SK-N-SH (cell line): ENCODE data around the gene IFNA6. TPM values are rescaled to one million over a fixed set of nuclear protein-coding genes. Genes with fewer than 3 reads are reported as not detected.

Experiments used
- CTCF ChIA-PET: fragments of 300-600, 350-600 bp; formaldehyde crosslinking; extraction: SDS; loops from one replicate; lab custom pipeline; 2021; lab: Yijun Ruan, JAX
- POLR2A ChIA-PET: fragments of 350-600 bp; sonication (Branson Sonifier 250); formaldehyde crosslinking; extraction: SDS; loops from one replicate; lab custom pipeline; 2020; ENCODE audit warnings: antibody characterized with exemption, inconsistent platforms; lab: Yijun Ruan, JAX
- DNase-seq: peaks from one replicate; pipeline ENCODE4 v3.0.0; 2012
- H2AFZ ChIP-seq: fragments of 200-600 bp; sonication (generic); 2 replicates; pipeline ENCODE4 v1.8.1; 2016; ENCODE audit warnings: antibody characterized with exemption, mild to moderate bottlenecking, low read depth
- H3F3A ChIP-seq: fragments of 200-600 bp; sonication (generic); replicated peaks from 2 replicates; pipeline ENCODE3; 2016; ENCODE audit warnings: antibody characterized with exemption, mild to moderate bottlenecking; ENCODE audit not compliant: insufficient read depth
- H3K27ac ChIP-seq, 2 experiments: fragments of 200-500 bp in 1 of 2; fragments of 200-600 bp in 1 of 2; sonication (Bioruptor generic) in 1 of 2; sonication (generic), shearing (Covaris generic) in 1 of 2; 2 replicates each; pipeline versions ENCODE4 v1.5.1 to v1.6.1; 2014 to 2016; ENCODE audit warnings: low read depth in 2 of 2, inconsistent platforms in 1 of 2, low read length in 1 of 2, mild to moderate bottlenecking in 1 of 2, mixed read lengths in 1 of 2
- H3K27me3 ChIP-seq: fragments of 200-600 bp; sonication (generic), shearing (Covaris generic); 2 replicates; pipeline ENCODE4 v1.6.1; 2016; ENCODE audit warnings: mixed run types; ENCODE audit not compliant: insufficient read depth
- H3K36me3 ChIP-seq, 2 experiments: fragments of 200-500 bp in 1 of 2; fragments of 200-600 bp in 1 of 2; sonication (Bioruptor generic) in 1 of 2; sonication (generic) in 1 of 2; replicated peaks in 1 of 2; 2 replicates each; pipeline versions ENCODE3 to v1.5.1; 2014 to 2016; ENCODE audit warnings: low read length in 1 of 2, mild to moderate bottlenecking in 1 of 2; ENCODE audit not compliant: insufficient read depth in 2 of 2, control insufficient read depth in 1 of 2
- H3K4me1 ChIP-seq, 2 experiments: fragments of 200-500 bp in 1 of 2; fragments of 200-600 bp in 1 of 2; sonication (Bioruptor generic) in 1 of 2; sonication (generic), shearing (Covaris generic) in 1 of 2; 2 replicates each; pipeline versions ENCODE4 v1.5.1 to v1.6.1; 2014 to 2016; ENCODE audit warnings: low read depth in 1 of 2, low read length in 1 of 2, mixed run types in 1 of 2; ENCODE audit not compliant: insufficient read depth in 2 of 2, control insufficient read depth in 1 of 2
- H3K4me2 ChIP-seq: fragments of 200-600 bp; sonication (generic), shearing (Covaris generic); 2 replicates; pipeline ENCODE4 v1.6.1; 2017; ENCODE audit warnings: mixed run types
- H3K4me3 ChIP-seq, 2 experiments: fragments of 200-500 bp in 1 of 2; fragments of 200-600 bp in 1 of 2; sonication (Bioruptor generic) in 1 of 2; sonication (generic), shearing (Covaris generic) in 1 of 2; 2 replicates each; pipeline versions ENCODE4 v1.5.1 to v1.8.1; 2014 to 2016; ENCODE audit warnings: low read depth in 2 of 2, inconsistent platforms in 1 of 2, low read length in 1 of 2, mild to moderate bottlenecking in 1 of 2, mixed read lengths in 1 of 2, moderate library complexity in 1 of 2
- H3K79me2 ChIP-seq: fragments of 200-600 bp; sonication (generic); 2 replicates; pipeline ENCODE4 v1.8.1; 2017; ENCODE audit warnings: mild to moderate bottlenecking; ENCODE audit not compliant: insufficient read depth
- H3K9ac ChIP-seq: fragments of 200-600 bp; sonication (generic); 2 replicates; pipeline ENCODE4 v1.6.1; 2017; ENCODE audit warnings: mixed run types
- H3K9me2 ChIP-seq: fragments of 200-600 bp; sonication (generic); 2 replicates; pipeline ENCODE4 v1.6.1; 2017; ENCODE audit warnings: mixed run types
- H3K9me3 ChIP-seq: fragments of 200-600 bp; sonication (generic); 2 replicates; pipeline ENCODE4 v1.6.1; 2017; ENCODE audit warnings: mixed run types, mild to moderate bottlenecking, moderate library complexity
- H4K20me1 ChIP-seq: fragments of 200-600 bp; sonication (generic); 2 replicates; pipeline ENCODE4 v1.6.1; 2017; ENCODE audit warnings: mild to moderate bottlenecking, mixed run types; ENCODE audit not compliant: insufficient read depth
- FOXJ3 ChIP-seq: sonication (generic); formaldehyde crosslinking; IDR thresholded peaks from 2 replicates; pipeline ENCODE4 v1.5.1; 2020; ENCODE audit warnings: mild to moderate bottlenecking, missing genetic modification reagents
- NFIC ChIP-seq: IDR thresholded peaks from 2 replicates; pipeline ENCODE4 v1.4.0; 2012; ENCODE audit warnings: borderline replicate concordance
- PBX3 ChIP-seq: IDR thresholded peaks from 2 replicates; pipeline ENCODE4; 2012
- RAD21 ChIP-seq: IDR thresholded peaks from 2 replicates; pipeline ENCODE4 v1.6.1; 2012; ENCODE audit warnings: mild to moderate bottlenecking, low read length
- RFX5 ChIP-seq: IDR thresholded peaks from 2 replicates; pipeline ENCODE4 v1.6.1; 2012; ENCODE audit warnings: mild to moderate bottlenecking, improper control_type of control experiment, low read length
- SIN3A ChIP-seq: IDR thresholded peaks from 2 replicates; pipeline ENCODE4 v1.6.1; 2012; ENCODE audit warnings: low read depth, mild to moderate bottlenecking, low read length, moderate library complexity, borderline replicate concordance
- TAF1 ChIP-seq: IDR thresholded peaks from 2 replicates; pipeline ENCODE4 v1.6.1; 2012; ENCODE audit warnings: low read depth, mild to moderate bottlenecking, low read length, moderate library complexity, borderline replicate concordance
- TCF12 ChIP-seq: IDR thresholded peaks from 2 replicates; pipeline ENCODE4 v1.4.0; 2012
- TEAD4 ChIP-seq: IDR thresholded peaks from 2 replicates; pipeline ENCODE4 v1.4.0; 2012; ENCODE audit warnings: mild to moderate bottlenecking, borderline replicate concordance; ENCODE audit not compliant: insufficient read depth
- WGBS: methylation state at CpG from one replicate; pipeline ENCODE4 v1.1.6; 2017; ENCODE audit warnings: low lambda C conversion rate; 5-methylcytosine and 5-hydroxymethylcytosine counted together
- polyA plus RNA-seq, 3 experiments: library from polyadenylated mRNA; depleted of rRNA; stranded (reverse); fragments of >200 nt; gene quantifications; 2 replicates each; pipeline ENCODE4 v1.2.3, GENCODE V29; 2012
- TF ChIP-seq, protein P1 (sequence below): IDR thresholded peaks from 2 replicates; pipeline ENCODE4 v1.4.0; 2012; ENCODE audit warnings: low read depth, borderline replicate concordance
- TF ChIP-seq, protein P2 (sequence below): fragments of 150-350 bp; IDR thresholded peaks from 2 replicates; pipeline ENCODE4 v1.6.1; 2016; ENCODE audit warnings: mild to moderate bottlenecking, low read depth, low read length
- TF ChIP-seq, protein P3 (sequence below): IDR thresholded peaks from 2 replicates; pipeline ENCODE4 v1.4.0; 2012; ENCODE audit warnings: low read depth, borderline replicate concordance

IFNA6 gene
- polyA plus RNA-seq, 1 of the 3 experiments (the other 2 are of a cell fraction), result not detected

GRCh38 chr9:21348430-21348970 is 2.2 kb downstream of the IFNA6 start:
- ChIA-PET POLR2A (no interaction called here), CTCF (interaction anchor here (1.4 kb wide), 1 partner anchor 47 kb away, joined by 6 read pairs; no protein-coding TSS in a partner anchor)
- H3F3A ChIP-seq, result no peaks in the 10 kb centered on the region
- no peak overlapping the region for H3K9ac ChIP-seq
- H4K20me1 ChIP-seq, result no peaks in the 10 kb centered on the region
- H2AFZ ChIP-seq, result no peak overlapping the region
- no peaks in the 10 kb centered on the region for H3K36me3 ChIP-seq
- no peak overlapping the region for H3K4me3 ChIP-seq
- H3K9me3 ChIP-seq, result no peaks in the 10 kb centered on the region
- TF ChIP-seq RAD21 (no peak), PBX3 (no peak), TAF1 (no peak), NFIC (no peak), SIN3A (no peak), TCF12 (no peak), FOXJ3 (CRISPR knock-in tag) (no peak), RFX5 (no peak)
- TF ChIP-seq, protein P1, sequence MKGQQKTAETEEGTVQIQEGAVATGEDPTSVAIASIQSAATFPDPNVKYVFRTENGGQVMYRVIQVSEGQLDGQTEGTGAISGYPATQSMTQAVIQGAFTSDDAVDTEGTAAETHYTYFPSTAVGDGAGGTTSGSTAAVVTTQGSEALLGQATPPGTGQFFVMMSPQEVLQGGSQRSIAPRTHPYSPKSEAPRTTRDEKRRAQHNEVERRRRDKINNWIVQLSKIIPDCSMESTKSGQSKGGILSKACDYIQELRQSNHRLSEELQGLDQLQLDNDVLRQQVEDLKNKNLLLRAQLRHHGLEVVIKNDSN, result no peak
- TF ChIP-seq, protein P2, sequence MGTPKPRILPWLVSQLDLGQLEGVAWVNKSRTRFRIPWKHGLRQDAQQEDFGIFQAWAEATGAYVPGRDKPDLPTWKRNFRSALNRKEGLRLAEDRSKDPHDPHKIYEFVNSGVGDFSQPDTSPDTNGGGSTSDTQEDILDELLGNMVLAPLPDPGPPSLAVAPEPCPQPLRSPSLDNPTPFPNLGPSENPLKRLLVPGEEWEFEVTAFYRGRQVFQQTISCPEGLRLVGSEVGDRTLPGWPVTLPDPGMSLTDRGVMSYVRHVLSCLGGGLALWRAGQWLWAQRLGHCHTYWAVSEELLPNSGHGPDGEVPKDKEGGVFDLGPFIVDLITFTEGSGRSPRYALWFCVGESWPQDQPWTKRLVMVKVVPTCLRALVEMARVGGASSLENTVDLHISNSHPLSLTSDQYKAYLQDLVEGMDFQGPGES, result no peak
- H3K27ac ChIP-seq, result no peak overlapping the region
- no peak for DNase-seq
- no peaks in the 10 kb centered on the region for H3K79me2 ChIP-seq
- 5% methylated on average over 3 of the region's 3 CpGs for WGBS
- no peaks in the 10 kb centered on the region for H3K4me1 ChIP-seq
- no peaks in the 10 kb centered on the region; the same call in 1 of the 2 replicates for H3K27me3 ChIP-seq
- no peak overlapping the region for H3K4me2 ChIP-seq
- H3K9me2 ChIP-seq, result no peaks in the 10 kb centered on the region

DNA sequence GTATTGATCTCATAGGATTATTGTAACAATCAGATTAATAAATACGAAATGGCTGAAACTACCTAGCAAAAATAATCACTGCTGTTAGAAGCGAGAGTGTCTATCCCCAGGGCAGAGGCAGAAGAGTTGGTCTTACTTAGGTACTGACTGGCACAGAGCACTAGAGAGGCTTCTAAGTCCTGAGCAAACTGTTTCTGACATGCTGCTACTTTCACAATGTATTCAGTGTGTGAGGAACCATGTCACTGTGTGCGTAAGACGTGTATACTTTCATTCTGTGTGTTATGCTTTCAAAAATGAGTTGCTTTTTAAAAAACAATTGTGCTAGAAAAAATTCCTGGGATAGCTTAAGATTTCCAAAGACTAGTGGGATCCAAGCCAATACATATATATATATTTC is 10.0 kb downstream of the IFNA6 start:
- H3K9me3 ChIP-seq, result no peaks in the 10 kb centered on the region
- H3K9me2 ChIP-seq, result no peaks in the 10 kb centered on the region
- no peaks in the 10 kb centered on the region for H3K79me2 ChIP-seq
- H3K9ac ChIP-seq, result no peak overlapping the region
- no peaks in the 10 kb centered on the region for H3K36me3 ChIP-seq
- DNase-seq, result no peak
- H4K20me1 ChIP-seq, result no peaks in the 10 kb centered on the region
- no peak overlapping the region for H3K27ac ChIP-seq
- WGBS, result 58% methylated on average over 4 of the region's 4 CpGs
- peaks cover 8% of the 10 kb centered on the region; the same call in 1 of the 2 replicates for H3K27me3 ChIP-seq
- H3K4me1 ChIP-seq, result no peaks in the 10 kb centered on the region; a peak in 1 of 4 replicates
- H3K4me2 ChIP-seq, result no peak overlapping the region
- no peak overlapping the region for H2AFZ ChIP-seq
- H3K4me3 ChIP-seq, result no peak overlapping the region
- H3F3A ChIP-seq, result no peaks in the 10 kb centered on the region
- TF ChIP-seq SIN3A (no peak), TEAD4 (no peak)
- TF ChIP-seq, protein P3, sequence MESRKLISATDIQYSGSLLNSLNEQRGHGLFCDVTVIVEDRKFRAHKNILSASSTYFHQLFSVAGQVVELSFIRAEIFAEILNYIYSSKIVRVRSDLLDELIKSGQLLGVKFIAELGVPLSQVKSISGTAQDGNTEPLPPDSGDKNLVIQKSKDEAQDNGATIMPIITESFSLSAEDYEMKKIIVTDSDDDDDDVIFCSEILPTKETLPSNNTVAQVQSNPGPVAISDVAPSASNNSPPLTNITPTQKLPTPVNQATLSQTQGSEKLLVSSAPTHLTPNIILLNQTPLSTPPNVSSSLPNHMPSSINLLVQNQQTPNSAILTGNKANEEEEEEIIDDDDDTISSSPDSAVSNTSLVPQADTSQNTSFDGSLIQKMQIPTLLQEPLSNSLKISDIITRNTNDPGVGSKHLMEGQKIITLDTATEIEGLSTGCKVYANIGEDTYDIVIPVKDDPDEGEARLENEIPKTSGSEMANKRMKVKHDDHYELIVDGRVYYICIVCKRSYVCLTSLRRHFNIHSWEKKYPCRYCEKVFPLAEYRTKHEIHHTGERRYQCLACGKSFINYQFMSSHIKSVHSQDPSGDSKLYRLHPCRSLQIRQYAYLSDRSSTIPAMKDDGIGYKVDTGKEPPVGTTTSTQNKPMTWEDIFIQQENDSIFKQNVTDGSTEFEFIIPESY, result no peak
- POLR2A ChIA-PET, result no interaction called here
- CTCF ChIA-PET, result interaction anchor here (0.6 to 4.6 kb wide), 2 partner anchors 9 to 55 kb away, joined by 3 to 19 read pairs; no protein-coding TSS in a partner anchor
